Measurements from ENCODE around the gene PDP2.
"Not testable (repeated sequence)": the region's sequence is repeated elsewhere in the genome, so short reads cannot be mapped to it uniquely, and the experiment has no call there.

The PDP2 gene

GRCh38 chr16:66862023-66862520 is 18.2 kb upstream of the PDP2 start:
- DNase-seq (ENCODE audit: insufficient read length, low spot score) (no peak), FAIRE-seq (no peak)
- no peak for TF ChIP-seq CTCF (IDR thresholded peaks at IDR 0.05; ENCODE audit: insufficient read depth, missing control alignments)

- FAIRE-seq: no peak
Measured at GRCh38 chr16:66863707-66864106, 16.6 kb upstream of the PDP2 start.

GRCh38 chr16:66869424-66869823 is 10.9 kb upstream of the PDP2 start:
- FAIRE-seq (no peak), DNase-seq (ENCODE audit: insufficient read length, low spot score) (no peak)
- no peak for TF ChIP-seq CTCF (IDR thresholded peaks at IDR 0.05; ENCODE audit: insufficient read depth, missing control alignments)

More at GRCh38 chr16:66863707-66864106, 16.6 kb upstream of the PDP2 start:
- no peak for TF ChIP-seq CTCF (IDR thresholded peaks at IDR 0.05; ENCODE audit: insufficient read depth, missing control alignments)
- no peak for DNase-seq (ENCODE audit: insufficient read length, low spot score)

GRCh38 chr16:66871363-66871762 is 9.0 kb upstream of the PDP2 start:
- not testable (repeated sequence) for DNase-seq (ENCODE audit: insufficient read length, low spot score); FAIRE-seq

- no peak for TF ChIP-seq CTCF (IDR thresholded peaks at IDR 0.05; ENCODE audit: insufficient read depth, missing control alignments)
- no peak for FAIRE-seq
- no peak for DNase-seq (ENCODE audit: insufficient read length, low spot score)
Measured at GRCh38 chr16:66871840-66872239, 8.5 kb upstream of the PDP2 start.

- DNase-seq (ENCODE audit: insufficient read length, low spot score) (no peak), FAIRE-seq (no peak)
- TF ChIP-seq CTCF (IDR thresholded peaks at IDR 0.05; ENCODE audit: insufficient read depth, missing control alignments): no peak
Measured at GRCh38 chr16:66872559-66872942, 7.8 kb upstream of the PDP2 start.

GRCh38 chr16:66872943-66873684 is 7.2 kb upstream of the PDP2 start:
- FAIRE-seq: no peak
- peak; percentile 85 for TF ChIP-seq CTCF (IDR thresholded peaks at IDR 0.05; ENCODE audit: insufficient read depth, missing control alignments)
- DNase-seq (ENCODE audit: insufficient read length, low spot score): peak; percentile 48
